Keratinocyte (primary cell): ENCODE results near the gene ZFPM1. TPM values are rescaled to one million over a fixed set of nuclear protein-coding genes. Genes with fewer than 3 reads are reported as not detected.

ENCODE experiments used
- DNase-seq: peaks from one replicate; pipeline ENCODE4 v3.0.0-alpha.2; 2011; ENCODE audit warnings: low read depth, missing footprints, low spot score
- FAIRE-seq: peaks from 2 replicates; lab custom pipeline; 2011; peaks lifted over from hg19 to GRCh38; lab: Jason Lieb, UNC
- H2AFZ ChIP-seq: 2 replicates; pipeline ENCODE4 v1.6.0; 2012; ENCODE audit warnings: low read length, control low read depth, inconsistent platforms; ENCODE audit not compliant: control insufficient read depth
- H3K27ac ChIP-seq: 2 replicates; pipeline ENCODE4 v1.5.1; 2011; ENCODE audit warnings: low read length; ENCODE audit not compliant: control insufficient read depth, insufficient read depth
- H3K27me3 ChIP-seq: 3 replicates; pipeline ENCODE4 v1.6.0; 2011; ENCODE audit warnings: low read length; ENCODE audit not compliant: control insufficient read depth, insufficient read depth; ENCODE audit errors: extremely low read depth
- H3K36me3 ChIP-seq, 2 experiments: 2 replicates in 1 of 2; 3 replicates in 1 of 2; pipeline ENCODE4 v1.5.1; 2011; ENCODE audit warnings: low read length in 2 of 2, mild to moderate bottlenecking in 1 of 2; ENCODE audit not compliant: control insufficient read depth in 2 of 2, insufficient read depth in 2 of 2; ENCODE audit errors: extremely low read depth in 1 of 2
- H3K4me1 ChIP-seq: 3 replicates; pipeline ENCODE4 v1.5.1; 2011; ENCODE audit warnings: low read length; ENCODE audit not compliant: control insufficient read depth, insufficient read depth; ENCODE audit errors: extremely low read depth
- H3K4me2 ChIP-seq: 3 replicates; pipeline ENCODE4 v1.6.0; 2011; ENCODE audit warnings: low read depth, low read length; ENCODE audit not compliant: control insufficient read depth, insufficient read depth; ENCODE audit errors: extremely low read depth
- H3K4me3 ChIP-seq, 3 experiments: fragments of 200-600 bp in 1 of 3; sonication (generic) in 1 of 3; 2 replicates in 2 of 3; 3 replicates in 1 of 3; pipeline ENCODE4 v1.5.1; 2011 to 2016; ENCODE audit warnings: low read length in 3 of 3, mild to moderate bottlenecking in 3 of 3, control low read depth in 2 of 3, inconsistent platforms in 1 of 3, low read depth in 1 of 3, mixed read lengths in 1 of 3, mixed run types in 1 of 3, moderate library complexity in 1 of 3; ENCODE audit not compliant: control insufficient read depth in 2 of 3, insufficient read depth in 2 of 3; ENCODE audit errors: extremely low read depth in 1 of 3
- H3K79me2 ChIP-seq: 2 replicates; pipeline ENCODE4 v1.6.0; 2012; ENCODE audit warnings: low read length; ENCODE audit not compliant: control insufficient read depth, insufficient read depth
- H3K9ac ChIP-seq: 3 replicates; pipeline ENCODE4 v1.6.0; 2011; ENCODE audit warnings: low read length; ENCODE audit not compliant: control insufficient read depth, insufficient read depth; ENCODE audit errors: extremely low read depth
- H3K9me1 ChIP-seq: 3 replicates; pipeline ENCODE4 v1.6.0; 2011; ENCODE audit warnings: low read length; ENCODE audit not compliant: control insufficient read depth, insufficient read depth; ENCODE audit errors: extremely low read depth
- H3K9me3 ChIP-seq: 2 replicates; pipeline ENCODE4 v1.5.1; 2012; ENCODE audit warnings: low read depth, low read length; ENCODE audit not compliant: control insufficient read depth
- H4K20me1 ChIP-seq: 3 replicates; pipeline ENCODE4 v1.6.0; 2011; ENCODE audit warnings: low read length; ENCODE audit not compliant: control insufficient read depth, insufficient read depth; ENCODE audit errors: extremely low read depth
- EZH2 ChIP-seq: IDR thresholded peaks from one replicate; pipeline ENCODE4 v1.6.1; 2012; ENCODE audit warnings: inconsistent platforms, mild to moderate bottlenecking, low read length, moderate library complexity
- dilution Hi-C: fragments of 300-500 bp; cut with MboI; formaldehyde crosslinking; loops from one replicate; pipeline ENCODE4 v1.7.0; 2020; ENCODE audit warnings: low sequenced_read_pairs; ENCODE audit not compliant: extremely low pct_ligation_motif_present
- polyA plus RNA-seq, 5 experiments: library from polyadenylated mRNA; depleted of rRNA in 3 of 5; stranded (reverse) in 3 of 5; stranded (forward) in 1 of 5; unstranded in 1 of 5; fragments of >200 nt; gene quantifications; 1 replicate in 1 of 5; 2 replicates in 3 of 5; 3 replicates in 1 of 5; pipeline versions ENCODE4 v1.2.1 to v1.2.3, GENCODE V29; 2011 to 2012; ENCODE audit warnings: missing spikeins in 2 of 5, low read depth in 1 of 5, low replicate concordance in 1 of 5
- TF ChIP-seq, protein P1 (sequence below), 3 experiments: IDR thresholded peaks in 1 of 3; conservative IDR thresholded peaks in 1 of 3; optimal IDR thresholded peaks in 1 of 3; 2 replicates in 2 of 3; 3 replicates in 1 of 3; pipeline versions ENCODE3 to v1.5.1; 2011; ENCODE audit warnings: low read length in 3 of 3, mild to moderate bottlenecking in 3 of 3, moderate library complexity in 2 of 3, control low read depth in 1 of 3, inconsistent platforms in 1 of 3; ENCODE audit not compliant: insufficient read depth in 2 of 3; ENCODE audit errors: extremely low read depth in 1 of 3

The ZFPM1 gene
- polyA plus RNA-seq, 1 donor (not counting 4 experiments of a cell fraction or from before 2014, with no cell fraction given): 0.42 TPM

- H3K4me1 ChIP-seq: no peaks in the 10 kb centered on the region
- no peak for TF ChIP-seq EZH2
- TF ChIP-seq, protein P1, sequence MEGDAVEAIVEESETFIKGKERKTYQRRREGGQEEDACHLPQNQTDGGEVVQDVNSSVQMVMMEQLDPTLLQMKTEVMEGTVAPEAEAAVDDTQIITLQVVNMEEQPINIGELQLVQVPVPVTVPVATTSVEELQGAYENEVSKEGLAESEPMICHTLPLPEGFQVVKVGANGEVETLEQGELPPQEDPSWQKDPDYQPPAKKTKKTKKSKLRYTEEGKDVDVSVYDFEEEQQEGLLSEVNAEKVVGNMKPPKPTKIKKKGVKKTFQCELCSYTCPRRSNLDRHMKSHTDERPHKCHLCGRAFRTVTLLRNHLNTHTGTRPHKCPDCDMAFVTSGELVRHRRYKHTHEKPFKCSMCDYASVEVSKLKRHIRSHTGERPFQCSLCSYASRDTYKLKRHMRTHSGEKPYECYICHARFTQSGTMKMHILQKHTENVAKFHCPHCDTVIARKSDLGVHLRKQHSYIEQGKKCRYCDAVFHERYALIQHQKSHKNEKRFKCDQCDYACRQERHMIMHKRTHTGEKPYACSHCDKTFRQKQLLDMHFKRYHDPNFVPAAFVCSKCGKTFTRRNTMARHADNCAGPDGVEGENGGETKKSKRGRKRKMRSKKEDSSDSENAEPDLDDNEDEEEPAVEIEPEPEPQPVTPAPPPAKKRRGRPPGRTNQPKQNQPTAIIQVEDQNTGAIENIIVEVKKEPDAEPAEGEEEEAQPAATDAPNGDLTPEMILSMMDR (optimal IDR thresholded peaks at IDR 0.05 in 1 of 3, IDR thresholded peaks at IDR 0.05 in 1 of 3, conservative IDR thresholded peaks at IDR 0.05 in 1 of 3; ENCODE audit: extremely low read depth in 1 of 3, insufficient read depth in 2 of 3, low read length in 3 of 3): no peak
- peaks cover 2% of the 10 kb centered on the region for H3K79me2 ChIP-seq
- H3K4me3 ChIP-seq: no peak overlapping the region
- H3K9me3 ChIP-seq: no peaks in the 10 kb centered on the region
- H2AFZ ChIP-seq: no peak overlapping the region
- H3K9ac ChIP-seq: no peak overlapping the region
- H4K20me1 ChIP-seq: no peaks in the 10 kb centered on the region
- dilution Hi-C loops: no loop called here
- no peaks in the 10 kb centered on the region for H3K36me3 ChIP-seq
- no peak for FAIRE-seq
- no peaks in the 10 kb centered on the region for H3K27me3 ChIP-seq
- no peak overlapping the region for H3K27ac ChIP-seq
- no peak overlapping the region for H3K4me2 ChIP-seq
- no peaks in the 10 kb centered on the region for H3K9me1 ChIP-seq
- DNase-seq: no peak
These were observed 50.3 kb downstream of the ZFPM1 start for GRCh38 chr16:88503374-88503770.

DNA sequence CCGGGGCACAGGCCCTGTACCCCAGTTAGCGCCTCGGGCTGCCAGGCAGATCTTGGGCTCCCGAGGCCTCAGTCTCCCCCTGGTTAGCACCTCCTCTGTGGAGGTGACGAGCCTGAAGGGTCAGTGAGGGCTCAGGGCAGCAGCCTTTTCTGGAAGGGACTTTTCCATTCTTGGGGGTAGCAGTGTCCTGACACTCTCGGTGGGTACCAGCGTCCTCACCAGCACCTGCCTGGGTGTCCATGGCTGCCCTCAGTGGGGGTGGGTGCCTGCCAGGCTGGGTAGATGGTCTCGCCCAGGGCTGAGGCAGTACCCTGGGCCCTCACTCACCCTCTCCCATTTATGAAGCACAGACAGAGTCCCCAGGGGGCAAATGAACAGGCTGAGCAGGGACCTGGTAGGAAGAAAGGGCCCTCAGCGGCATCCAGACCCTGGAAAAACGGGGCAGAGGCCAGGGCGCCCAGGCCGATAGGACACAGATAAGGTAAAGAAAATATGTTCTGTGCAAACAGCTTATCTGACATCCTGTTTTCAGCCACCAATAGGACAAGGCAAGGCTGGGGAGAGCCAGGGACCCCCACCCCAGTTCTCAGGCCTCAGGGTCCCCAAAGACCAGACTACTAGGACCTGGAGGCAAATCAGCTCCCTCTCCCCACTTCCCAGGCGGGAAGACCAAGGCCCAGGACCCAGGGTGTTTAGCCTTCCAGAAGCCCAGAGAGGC lies 50.9 kb downstream of the ZFPM1 start:
- Histone ChIP-seq H3K9me3 (no peaks in the 10 kb centered on the region), H3K36me3 (no peaks in the 10 kb centered on the region), H4K20me1 (no peaks in the 10 kb centered on the region), H2AFZ (no peak overlapping the region), H3K4me2 (no peak overlapping the region), H3K27me3 (no peaks in the 10 kb centered on the region), H3K27ac (no peak overlapping the region), H3K9me1 (no peaks in the 10 kb centered on the region), H3K9ac (no peak overlapping the region), H3K4me1 (peaks cover 1% of the 10 kb centered on the region), H3K79me2 (peaks cover 2% of the 10 kb centered on the region), H3K4me3 (no peak overlapping the region)
- FAIRE-seq (no peak), DNase-seq (no peak)
- TF ChIP-seq, protein P1 (optimal IDR thresholded peaks at IDR 0.05 in 1 of 3, IDR thresholded peaks at IDR 0.05 in 1 of 3, conservative IDR thresholded peaks at IDR 0.05 in 1 of 3; ENCODE audit: extremely low read depth in 1 of 3, insufficient read depth in 2 of 3, low read length in 3 of 3): no peak
- no peak for TF ChIP-seq EZH2
- dilution Hi-C loops: no loop called here
